HepG2 (cell line): ENCODE results near the gene PTGR1. TPM values are rescaled to one million over a fixed set of nuclear protein-coding genes. Genes with fewer than 3 reads are reported as not detected.

Experiments
- ARID2 ChIP-seq: sonication (generic); formaldehyde crosslinking; IDR thresholded peaks from 2 replicates; pipeline ENCODE4 v1.8.1; 2022; ENCODE audit warnings: mild to moderate bottlenecking, missing genetic modification reagents, borderline replicate concordance
- HNRNPH1 ChIP-seq: fragments of 200-400 bp; formaldehyde crosslinking; optimal IDR thresholded peaks from 2 replicates; pipeline ENCODE3; 2017; ENCODE audit warnings: mild to moderate bottlenecking, low read depth, low read length
- HOXA7 ChIP-seq: sonication (generic); formaldehyde crosslinking; IDR thresholded peaks from 2 replicates; pipeline ENCODE4 v1.8.1; 2022; ENCODE audit warnings: mild to moderate bottlenecking, missing genetic modification reagents, moderate library complexity
- MTF2 ChIP-seq: sonication (generic); formaldehyde crosslinking; IDR thresholded peaks from 2 replicates; pipeline ENCODE4 v1.5.0; 2020; ENCODE audit warnings: missing genetic modification reagents, borderline replicate concordance
- POLR2AphosphoS2 ChIP-seq: IDR thresholded peaks from 2 replicates; pipeline ENCODE4 v1.6.1; 2011; ENCODE audit warnings: low read depth, low read length, improper control_type of control experiment
- RNF2 ChIP-seq: fragments of 450-650 bp; conservative IDR thresholded peaks from 2 replicates; pipeline ENCODE4 v1.6.1; 2016; ENCODE audit warnings: low read depth
- SCMH1 ChIP-seq: sonication (generic); formaldehyde crosslinking; IDR thresholded peaks from 2 replicates; pipeline ENCODE4 v1.9.0; 2021; ENCODE audit warnings: missing genetic modification reagents, mild to moderate bottlenecking, borderline replicate concordance
- SOX5 ChIP-seq: IDR thresholded peaks from 2 replicates; pipeline ENCODE4 v1.6.1; 2016; ENCODE audit warnings: borderline replicate concordance
- SRSF1 ChIP-seq: fragments of 200-400 bp; formaldehyde crosslinking; optimal IDR thresholded peaks from 2 replicates; pipeline ENCODE3; 2017; ENCODE audit warnings: mild to moderate bottlenecking, low read depth, low read length, moderate library complexity
- SRY ChIP-seq: sonication (generic); formaldehyde crosslinking; IDR thresholded peaks from 2 replicates; pipeline ENCODE4 v1.8.0; 2022; ENCODE audit warnings: mild to moderate bottlenecking, missing genetic modification reagents
- TAF15 ChIP-seq: fragments of 200-400 bp; formaldehyde crosslinking; IDR thresholded peaks from one replicate; pipeline ENCODE4 v1.6.1; 2018; ENCODE audit warnings: mild to moderate bottlenecking, low read depth, low read length; ENCODE audit not compliant: poor library complexity, severe bottlenecking
- TCF7 ChIP-seq: sonication (generic); IDR thresholded peaks from 2 replicates; pipeline ENCODE4 v1.6.1; 2016; ENCODE audit warnings: antibody characterized with exemption, low read depth
- ZFY ChIP-seq: sonication (generic); formaldehyde crosslinking; IDR thresholded peaks from 2 replicates; pipeline ENCODE4 v1.4.0; 2020; ENCODE audit warnings: missing genetic modification reagents
- ZNF12 ChIP-seq: sonication (generic); formaldehyde crosslinking; IDR thresholded peaks from 2 replicates; pipeline ENCODE4 v1.5.0; 2020; ENCODE audit warnings: missing genetic modification reagents
- ZNF546 ChIP-seq: sonication (generic); formaldehyde crosslinking; conservative IDR thresholded peaks from 2 replicates; pipeline ENCODE4 v1.8.1; 2023; ENCODE audit warnings: mild to moderate bottlenecking, missing genetic modification reagents
- ZNF616 ChIP-seq: sonication (generic); formaldehyde crosslinking; IDR thresholded peaks from 2 replicates; pipeline ENCODE4 v1.5.0; 2020; ENCODE audit warnings: low read depth, mild to moderate bottlenecking, missing genetic modification reagents
- ZNF777 ChIP-seq: sonication (generic); formaldehyde crosslinking; IDR thresholded peaks from 2 replicates; pipeline ENCODE4 v1.4.0; 2020; ENCODE audit warnings: missing genetic modification reagents
- polyA plus RNA-seq, 8 experiments: library from polyadenylated mRNA; depleted of rRNA in 3 of 8; stranded (reverse) in 7 of 8; unstranded in 1 of 8; fragments of >200 nt; fragmentation: Illumina TruSeq in 4 of 8; extraction: Trizol in 4 of 8; gene quantifications; 2 replicates each; pipeline versions ENCODE4 v1.2.1 to v1.2.3, GENCODE V29; 2011 to 2016; ENCODE audit warnings: low read depth in 4 of 8, missing spikeins in 1 of 8, mixed read lengths in 1 of 8; ENCODE audit not compliant: insufficient read depth in 1 of 8
- total RNA-seq, 5 experiments: library from RNA; depleted of rRNA; stranded (reverse); fragments of >200 nt; fragmentation: Illumina TruSeq; extraction: Trizol; gene quantifications; 2 replicates each; pipeline ENCODE4 v1.2.3, GENCODE V29; 2016; ENCODE audit warnings: low read depth in 1 of 5
- TF ChIP-seq, protein P1 (sequence below): sonication (generic); formaldehyde crosslinking; IDR thresholded peaks from 2 replicates; pipeline ENCODE4 v1.5.0; 2020; ENCODE audit warnings: mild to moderate bottlenecking, missing genetic modification reagents, borderline replicate concordance
- TF ChIP-seq, protein P2 (sequence below): sonication (generic); formaldehyde crosslinking; IDR thresholded peaks from 2 replicates; pipeline ENCODE4 v1.5.0; 2020; ENCODE audit warnings: mild to moderate bottlenecking, low read depth, missing genetic modification reagents, borderline replicate concordance
- TF ChIP-seq, protein P3 (sequence below): fragments of 450-650 bp; IDR thresholded peaks from 2 replicates; pipeline ENCODE4 v1.6.1; 2017; ENCODE audit warnings: mild to moderate bottlenecking
- TF ChIP-seq, protein P4 (sequence below): sonication (generic); formaldehyde crosslinking; conservative IDR thresholded peaks from 2 replicates; pipeline ENCODE4 v1.5.0; 2020; ENCODE audit warnings: missing genetic modification reagents
- TF ChIP-seq, protein P5 (sequence below): IDR thresholded peaks from 2 replicates; pipeline ENCODE4 v1.6.1; 2016; ENCODE audit warnings: control low read depth

PTGR1 gene
- total and polyA plus RNA-seq, 2 of the 13 experiments (the other 11 are each of a cell fraction or from before 2014, with no cell fraction given) = 6.0 to 15.8 TPM

DNA sequence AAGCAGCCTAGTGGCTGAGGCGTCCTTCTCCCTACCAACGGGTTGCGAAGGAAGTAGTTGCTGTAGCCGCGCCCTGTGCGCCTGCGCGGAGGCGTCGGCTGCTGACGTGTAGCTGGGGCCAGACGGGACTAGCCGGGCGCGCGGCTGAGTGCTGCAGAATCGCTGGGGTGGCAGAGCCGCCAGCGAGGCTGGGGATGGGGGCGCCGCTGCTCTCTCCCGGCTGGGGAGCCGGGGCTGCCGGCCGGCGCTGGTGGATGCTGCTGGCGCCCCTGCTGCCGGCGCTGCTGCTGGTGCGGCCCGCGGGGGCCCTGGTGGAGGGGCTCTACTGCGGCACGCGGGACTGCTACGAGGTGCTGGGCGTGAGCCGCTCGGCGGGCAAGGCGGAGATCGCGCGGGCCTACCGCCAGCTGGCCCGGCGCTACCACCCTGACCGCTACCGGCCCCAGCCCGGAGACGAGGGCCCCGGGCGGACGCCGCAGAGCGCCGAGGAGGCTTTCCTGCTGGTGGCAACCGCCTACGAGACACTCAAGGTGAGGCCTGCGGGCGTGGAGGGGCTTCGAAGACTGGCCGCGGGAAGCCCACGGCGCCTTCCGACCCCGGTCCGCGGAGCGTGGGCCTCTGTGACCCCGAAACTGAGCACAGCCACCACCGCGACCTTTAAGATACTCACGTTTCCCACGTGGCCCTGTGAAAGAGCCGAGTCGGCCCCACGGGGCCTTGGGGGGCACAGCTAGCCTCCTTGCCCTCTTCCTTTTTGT is 31.9 kb upstream of the PTGR1 start, which contains the start of gene DNAJC25 (continued):
- TF ChIP-seq, protein P1, sequence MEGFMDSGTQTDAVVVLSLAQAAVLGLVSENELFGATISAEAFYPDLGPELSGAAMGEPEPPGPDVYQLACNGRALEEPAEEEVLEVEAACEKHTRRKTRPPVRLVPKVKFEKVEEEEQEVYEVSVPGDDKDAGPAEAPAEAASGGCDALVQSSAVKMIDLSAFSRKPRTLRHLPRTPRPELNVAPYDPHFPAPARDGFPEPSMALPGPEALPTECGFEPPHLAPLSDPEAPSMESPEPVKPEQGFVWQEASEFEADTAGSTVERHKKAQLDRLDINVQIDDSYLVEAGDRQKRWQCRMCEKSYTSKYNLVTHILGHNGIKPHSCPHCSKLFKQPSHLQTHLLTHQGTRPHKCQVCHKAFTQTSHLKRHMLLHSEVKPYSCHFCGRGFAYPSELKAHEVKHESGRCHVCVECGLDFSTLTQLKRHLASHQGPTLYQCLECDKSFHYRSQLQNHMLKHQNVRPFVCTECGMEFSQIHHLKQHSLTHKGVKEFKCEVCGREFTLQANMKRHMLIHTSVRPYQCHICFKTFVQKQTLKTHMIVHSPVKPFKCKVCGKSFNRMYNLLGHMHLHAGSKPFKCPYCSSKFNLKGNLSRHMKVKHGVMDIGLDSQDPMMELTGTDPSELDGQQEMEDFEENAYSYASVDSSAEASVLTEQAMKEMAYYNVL = peak; percentile 9; the same call in 1 of the 2 replicates
- TF ChIP-seq ZNF12 (CRISPR knock-in tag) = no peak
- TF ChIP-seq TAF15 = no peak
- TF ChIP-seq, protein P2, sequence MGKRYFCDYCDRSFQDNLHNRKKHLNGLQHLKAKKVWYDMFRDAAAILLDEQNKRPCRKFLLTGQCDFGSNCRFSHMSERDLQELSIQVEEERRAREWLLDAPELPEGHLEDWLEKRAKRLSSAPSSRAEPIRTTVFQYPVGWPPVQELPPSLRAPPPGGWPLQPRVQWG (CRISPR knock-in tag) = no peak
- TF ChIP-seq POLR2AphosphoS2 = no peak
- TF ChIP-seq SOX5 (CRISPR knock-in tag) = peak; percentile 4; the same call in 1 of the 2 replicates
- TF ChIP-seq SCMH1 (CRISPR knock-in tag) = no peak
- TF ChIP-seq ARID2 (CRISPR knock-in tag) = peak; percentile 41; the same call in 1 of the 2 replicates
- TF ChIP-seq, protein P3, sequence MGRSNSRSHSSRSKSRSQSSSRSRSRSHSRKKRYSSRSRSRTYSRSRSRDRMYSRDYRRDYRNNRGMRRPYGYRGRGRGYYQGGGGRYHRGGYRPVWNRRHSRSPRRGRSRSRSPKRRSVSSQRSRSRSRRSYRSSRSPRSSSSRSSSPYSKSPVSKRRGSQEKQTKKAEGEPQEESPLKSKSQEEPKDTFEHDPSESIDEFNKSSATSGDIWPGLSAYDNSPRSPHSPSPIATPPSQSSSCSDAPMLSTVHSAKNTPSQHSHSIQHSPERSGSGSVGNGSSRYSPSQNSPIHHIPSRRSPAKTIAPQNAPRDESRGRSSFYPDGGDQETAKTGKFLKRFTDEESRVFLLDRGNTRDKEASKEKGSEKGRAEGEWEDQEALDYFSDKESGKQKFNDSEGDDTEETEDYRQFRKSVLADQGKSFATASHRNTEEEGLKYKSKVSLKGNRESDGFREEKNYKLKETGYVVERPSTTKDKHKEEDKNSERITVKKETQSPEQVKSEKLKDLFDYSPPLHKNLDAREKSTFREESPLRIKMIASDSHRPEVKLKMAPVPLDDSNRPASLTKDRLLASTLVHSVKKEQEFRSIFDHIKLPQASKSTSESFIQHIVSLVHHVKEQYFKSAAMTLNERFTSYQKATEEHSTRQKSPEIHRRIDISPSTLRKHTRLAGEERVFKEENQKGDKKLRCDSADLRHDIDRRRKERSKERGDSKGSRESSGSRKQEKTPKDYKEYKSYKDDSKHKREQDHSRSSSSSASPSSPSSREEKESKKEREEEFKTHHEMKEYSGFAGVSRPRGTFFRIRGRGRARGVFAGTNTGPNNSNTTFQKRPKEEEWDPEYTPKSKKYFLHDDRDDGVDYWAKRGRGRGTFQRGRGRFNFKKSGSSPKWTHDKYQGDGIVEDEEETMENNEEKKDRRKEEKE = no peak
- TF ChIP-seq ZNF777 (CRISPR knock-in tag) = peak; percentile 66; the same call in 1 of the 2 replicates
- TF ChIP-seq TCF7 = no peak
- TF ChIP-seq HNRNPH1 = peak; percentile 86
- no peak for TF ChIP-seq SRSF1
- no peak for TF ChIP-seq ZNF616
- TF ChIP-seq, protein P4, sequence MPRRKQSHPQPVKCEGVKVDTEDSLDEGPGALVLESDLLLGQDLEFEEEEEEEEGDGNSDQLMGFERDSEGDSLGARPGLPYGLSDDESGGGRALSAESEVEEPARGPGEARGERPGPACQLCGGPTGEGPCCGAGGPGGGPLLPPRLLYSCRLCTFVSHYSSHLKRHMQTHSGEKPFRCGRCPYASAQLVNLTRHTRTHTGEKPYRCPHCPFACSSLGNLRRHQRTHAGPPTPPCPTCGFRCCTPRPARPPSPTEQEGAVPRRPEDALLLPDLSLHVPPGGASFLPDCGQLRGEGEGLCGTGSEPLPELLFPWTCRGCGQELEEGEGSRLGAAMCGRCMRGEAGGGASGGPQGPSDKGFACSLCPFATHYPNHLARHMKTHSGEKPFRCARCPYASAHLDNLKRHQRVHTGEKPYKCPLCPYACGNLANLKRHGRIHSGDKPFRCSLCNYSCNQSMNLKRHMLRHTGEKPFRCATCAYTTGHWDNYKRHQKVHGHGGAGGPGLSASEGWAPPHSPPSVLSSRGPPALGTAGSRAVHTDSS (CRISPR knock-in tag) = 0 out of 2 replicates have a peak, but pooled peaks have one; percentile 75
- TF ChIP-seq, protein P5, sequence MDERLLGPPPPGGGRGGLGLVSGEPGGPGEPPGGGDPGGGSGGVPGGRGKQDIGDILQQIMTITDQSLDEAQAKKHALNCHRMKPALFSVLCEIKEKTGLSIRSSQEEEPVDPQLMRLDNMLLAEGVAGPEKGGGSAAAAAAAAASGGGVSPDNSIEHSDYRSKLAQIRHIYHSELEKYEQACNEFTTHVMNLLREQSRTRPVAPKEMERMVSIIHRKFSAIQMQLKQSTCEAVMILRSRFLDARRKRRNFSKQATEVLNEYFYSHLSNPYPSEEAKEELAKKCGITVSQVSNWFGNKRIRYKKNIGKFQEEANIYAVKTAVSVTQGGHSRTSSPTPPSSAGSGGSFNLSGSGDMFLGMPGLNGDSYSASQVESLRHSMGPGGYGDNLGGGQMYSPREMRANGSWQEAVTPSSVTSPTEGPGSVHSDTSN (CRISPR knock-in tag) = no peak
- TF ChIP-seq RNF2 = peak; percentile 75
- peak; percentile 62; the same call in 1 of the 2 replicates for TF ChIP-seq SRY (CRISPR knock-in tag)
- no peak for TF ChIP-seq MTF2 (CRISPR knock-in tag)
- no peak for TF ChIP-seq ZNF546
- TF ChIP-seq HOXA7 (CRISPR knock-in tag) = no peak
- TF ChIP-seq ZFY (CRISPR knock-in tag) = peak; percentile 98
